ENCODE data around the gene VPS13D. TPM values are rescaled to one million over a fixed set of nuclear protein-coding genes. Genes with fewer than 3 reads are reported as not detected.

VPS13D gene
- total RNA-seq, 1 experiment from 2014 or later = 29.0 TPM

DNA sequence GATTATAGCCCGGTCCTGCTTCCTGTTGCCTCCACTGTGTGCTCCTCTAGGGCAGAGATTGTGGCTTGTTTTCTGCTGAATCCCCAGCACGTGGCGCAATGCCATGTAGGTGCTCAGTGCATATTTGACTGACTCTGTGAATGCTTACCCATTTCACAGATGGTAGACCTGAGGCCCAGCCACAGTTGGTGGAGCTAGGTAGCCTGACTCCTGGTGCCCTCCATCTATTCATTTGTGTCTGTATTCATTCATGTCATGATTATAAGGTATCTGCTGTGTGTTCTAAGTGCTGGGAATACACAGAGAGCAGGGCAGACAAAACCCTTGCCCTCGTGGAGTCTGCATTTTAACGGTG, 40.5 kb upstream of the VPS13D start (continued):
- TF ChIP-seq, protein P1, sequence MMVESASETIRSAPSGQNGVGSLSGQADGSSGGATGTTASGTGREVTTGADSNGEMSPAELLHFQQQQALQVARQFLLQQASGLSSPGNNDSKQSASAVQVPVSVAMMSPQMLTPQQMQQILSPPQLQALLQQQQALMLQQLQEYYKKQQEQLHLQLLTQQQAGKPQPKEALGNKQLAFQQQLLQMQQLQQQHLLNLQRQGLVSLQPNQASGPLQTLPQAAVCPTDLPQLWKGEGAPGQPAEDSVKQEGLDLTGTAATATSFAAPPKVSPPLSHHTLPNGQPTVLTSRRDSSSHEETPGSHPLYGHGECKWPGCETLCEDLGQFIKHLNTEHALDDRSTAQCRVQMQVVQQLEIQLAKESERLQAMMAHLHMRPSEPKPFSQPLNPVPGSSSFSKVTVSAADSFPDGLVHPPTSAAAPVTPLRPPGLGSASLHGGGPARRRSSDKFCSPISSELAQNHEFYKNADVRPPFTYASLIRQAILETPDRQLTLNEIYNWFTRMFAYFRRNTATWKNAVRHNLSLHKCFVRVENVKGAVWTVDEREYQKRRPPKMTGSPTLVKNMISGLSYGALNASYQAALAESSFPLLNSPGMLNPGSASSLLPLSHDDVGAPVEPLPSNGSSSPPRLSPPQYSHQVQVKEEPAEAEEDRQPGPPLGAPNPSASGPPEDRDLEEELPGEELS (CRISPR knock-in tag; IDR thresholded peaks at IDR 0.05) = no peak
- TF ChIP-seq ZNF423 (CRISPR knock-in tag; IDR thresholded peaks at IDR 0.05) = no peak
- TF ChIP-seq E2F5 (CRISPR knock-in tag; IDR thresholded peaks at IDR 0.05) = no peak
- TF ChIP-seq TEAD4 (CRISPR knock-in tag; IDR thresholded peaks at IDR 0.05) = no peak
- TF ChIP-seq ERG (CRISPR knock-in tag; IDR thresholded peaks at IDR 0.05) = no peak
- no peak for TF ChIP-seq ZNF232 (CRISPR knock-in tag; IDR thresholded peaks at IDR 0.05)
- TF ChIP-seq HMGA2 (CRISPR knock-in tag; IDR thresholded peaks at IDR 0.05) = no peak
- no peak for TF ChIP-seq ATF6 (CRISPR knock-in tag; IDR thresholded peaks at IDR 0.05)
- no peak for TF ChIP-seq ZNF425 (CRISPR knock-in tag; conservative IDR thresholded peaks at IDR 0.05)

- TF ChIP-seq, protein P1 (CRISPR knock-in tag; IDR thresholded peaks at IDR 0.05) = no peak
- TF ChIP-seq ZNF532 (CRISPR knock-in tag; IDR thresholded peaks at IDR 0.05; ENCODE audit: borderline replicate concordance) (no peak), TEAD1 (CRISPR knock-in tag; IDR thresholded peaks at IDR 0.05) (no peak), ZNF263 (CRISPR knock-in tag; IDR thresholded peaks at IDR 0.05; ENCODE audit: low read depth) (peak; percentile 96)
- TF ChIP-seq, protein P2, sequence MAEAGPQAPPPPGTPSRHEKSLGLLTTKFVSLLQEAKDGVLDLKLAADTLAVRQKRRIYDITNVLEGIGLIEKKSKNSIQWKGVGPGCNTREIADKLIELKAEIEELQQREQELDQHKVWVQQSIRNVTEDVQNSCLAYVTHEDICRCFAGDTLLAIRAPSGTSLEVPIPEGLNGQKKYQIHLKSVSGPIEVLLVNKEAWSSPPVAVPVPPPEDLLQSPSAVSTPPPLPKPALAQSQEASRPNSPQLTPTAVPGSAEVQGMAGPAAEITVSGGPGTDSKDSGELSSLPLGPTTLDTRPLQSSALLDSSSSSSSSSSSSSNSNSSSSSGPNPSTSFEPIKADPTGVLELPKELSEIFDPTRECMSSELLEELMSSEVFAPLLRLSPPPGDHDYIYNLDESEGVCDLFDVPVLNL (CRISPR knock-in tag; IDR thresholded peaks at IDR 0.05; ENCODE audit: borderline replicate concordance, low read depth) = no peak
- Mint-ChIP-seq H3K27ac (no peak overlapping the region), H3K36me3 (no peaks in the 10 kb centered on the region), H3K9me3 (no peaks in the 10 kb centered on the region), H3K4me3 (no peak overlapping the region), H3K27me3 (ENCODE audit: low read depth) (no peaks in the 10 kb centered on the region; the same call in 1 of the 2 replicates), H3K4me1 (peaks cover 14% of the 10 kb centered on the region)
- DNase-seq (ENCODE audit: low spot score) (no peak), ATAC-seq (no peak; the same call in 1 of the 2 replicates)
- POLR2A ChIA-PET = no interaction called here
- CTCF ChIA-PET = interaction anchor here (1.3 kb wide), 2 partner anchors 67 to 84 kb away, joined by 4 to 11 read pairs; no protein-coding TSS in a partner anchor
These were observed 38.4 kb upstream of the VPS13D start for GRCh38 chr1:12191242-12192032.

All from WTC11 (cell line).